ENCODE results near the gene DLK1.

Gene DLK1

DNA sequence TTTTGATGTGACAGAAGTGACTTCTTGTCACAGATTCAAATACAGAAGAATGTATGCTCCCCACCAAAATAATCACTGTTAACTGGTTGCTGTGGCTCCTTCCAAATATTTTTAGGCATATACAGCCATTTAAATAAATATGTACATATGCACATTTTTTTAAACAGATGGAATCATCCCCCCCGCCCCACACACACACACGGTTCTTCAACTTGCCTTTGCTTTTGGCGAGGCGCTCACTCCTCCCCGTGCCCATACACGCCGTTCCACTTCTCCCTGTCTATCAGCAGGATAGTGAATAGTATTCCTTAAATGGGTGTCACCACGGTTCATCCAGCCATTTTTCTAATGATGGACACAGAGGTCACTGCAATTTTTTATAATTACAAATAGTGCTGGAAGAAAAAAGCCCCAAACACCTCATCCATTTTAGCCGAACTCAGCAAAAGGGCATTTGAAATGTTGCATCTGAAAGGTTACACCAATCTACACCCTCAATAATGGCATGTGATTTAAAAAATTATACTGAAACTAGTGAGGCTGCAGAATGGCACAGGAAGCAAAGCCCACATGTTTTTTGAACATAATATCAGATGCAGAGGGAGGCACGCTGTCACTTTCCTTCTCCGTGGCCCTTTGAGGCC is 60.0 kb downstream of the DLK1 start:
- H3K4me3 ChIP-seq (ENCODE audit: low read depth, low read length) = no peak overlapping the region
- TF ChIP-seq, protein P1, sequence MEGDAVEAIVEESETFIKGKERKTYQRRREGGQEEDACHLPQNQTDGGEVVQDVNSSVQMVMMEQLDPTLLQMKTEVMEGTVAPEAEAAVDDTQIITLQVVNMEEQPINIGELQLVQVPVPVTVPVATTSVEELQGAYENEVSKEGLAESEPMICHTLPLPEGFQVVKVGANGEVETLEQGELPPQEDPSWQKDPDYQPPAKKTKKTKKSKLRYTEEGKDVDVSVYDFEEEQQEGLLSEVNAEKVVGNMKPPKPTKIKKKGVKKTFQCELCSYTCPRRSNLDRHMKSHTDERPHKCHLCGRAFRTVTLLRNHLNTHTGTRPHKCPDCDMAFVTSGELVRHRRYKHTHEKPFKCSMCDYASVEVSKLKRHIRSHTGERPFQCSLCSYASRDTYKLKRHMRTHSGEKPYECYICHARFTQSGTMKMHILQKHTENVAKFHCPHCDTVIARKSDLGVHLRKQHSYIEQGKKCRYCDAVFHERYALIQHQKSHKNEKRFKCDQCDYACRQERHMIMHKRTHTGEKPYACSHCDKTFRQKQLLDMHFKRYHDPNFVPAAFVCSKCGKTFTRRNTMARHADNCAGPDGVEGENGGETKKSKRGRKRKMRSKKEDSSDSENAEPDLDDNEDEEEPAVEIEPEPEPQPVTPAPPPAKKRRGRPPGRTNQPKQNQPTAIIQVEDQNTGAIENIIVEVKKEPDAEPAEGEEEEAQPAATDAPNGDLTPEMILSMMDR (IDR thresholded peaks at IDR 0.05; ENCODE audit: insufficient read depth, low read depth, low read length, missing control alignments) = no peak
- no peak for DNase-seq (ENCODE audit: low read depth)

DNA sequence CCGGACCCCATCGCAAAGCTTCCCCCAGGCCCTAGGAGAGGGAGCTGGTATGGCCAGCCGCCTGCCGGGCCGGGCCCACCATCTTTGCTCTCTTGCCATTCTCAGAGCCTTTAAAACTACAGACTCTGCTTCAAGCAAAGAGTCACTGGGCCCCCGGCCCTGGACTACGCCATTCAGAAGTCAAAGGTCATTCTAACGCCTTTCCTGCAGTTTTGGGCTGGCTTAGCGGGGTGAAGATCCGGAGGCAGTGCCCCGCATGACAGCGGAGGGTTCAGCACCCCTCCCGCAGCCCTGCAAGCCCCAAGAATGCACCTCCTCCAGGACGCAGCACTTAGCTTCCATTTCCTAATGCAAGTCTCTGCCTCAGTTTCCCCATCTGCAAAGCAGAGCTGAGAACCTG is 61.0 kb downstream of the DLK1 start:
- DNase-seq (ENCODE audit: low read depth) = no peak
- H3K4me3 ChIP-seq (ENCODE audit: low read depth, low read length) = no peak overlapping the region
- TF ChIP-seq, protein P1 (IDR thresholded peaks at IDR 0.05; ENCODE audit: insufficient read depth, low read depth, low read length, missing control alignments) = no peak

Data from GM12865 (cell line).